H1 (cell line): Measurements from ENCODE around the gene DRAP1. TPM values are rescaled to one million over a fixed set of nuclear protein-coding genes. Genes with fewer than 3 reads are reported as not detected.
"Not testable (repeated sequence)": the region's sequence is repeated elsewhere in the genome, so short reads cannot be mapped to it uniquely, and the experiment has no call there.

Source experiments
- CTCF ChIA-PET: fragments of 300-600 bp; sonication (Branson Sonifier 250); formaldehyde crosslinking; loops from one replicate; lab custom pipeline; 2021; ENCODE audit not compliant: partially characterized antibody; lab: Charles Lee
- POLR2A ChIA-PET: fragments of 300-600 bp; sonication (Branson Sonifier 250); formaldehyde crosslinking; loops from one replicate; lab custom pipeline; 2021; ENCODE audit warnings: inconsistent platforms; ENCODE audit not compliant: partially characterized antibody; lab: Charles Lee
- DNase-seq, 2 experiments: peaks; one replicate each; pipeline versions ENCODE4 v3.0.0 to v3.0.0-alpha.2; 2010 to 2022; ENCODE audit warnings: low spot score in 2 of 2, low read depth in 1 of 2, mixed read lengths in 1 of 2
- FAIRE-seq: peaks from 2 replicates; lab custom pipeline; 2011; peaks lifted over from hg19 to GRCh38; lab: Jason Lieb, UNC
- H2AFZ ChIP-seq: 2 replicates; pipeline ENCODE4 v1.8.1; 2012; ENCODE audit warnings: low read length, inconsistent platforms
- H2AK5ac ChIP-seq: 2 replicates; pipeline ENCODE4 v1.6.1; 2013; ENCODE audit warnings: low read depth, low read length
- H2BK120ac ChIP-seq: replicated peaks from 2 replicates; pipeline ENCODE3; 2013; ENCODE audit warnings: low read depth, low read length, inconsistent platforms
- H2BK12ac ChIP-seq: 2 replicates; pipeline ENCODE4 v1.6.1; 2013; ENCODE audit warnings: low read depth, low read length
- H2BK15ac ChIP-seq: 2 replicates; pipeline ENCODE4 v1.6.1; 2013; ENCODE audit warnings: low read length
- H2BK20ac ChIP-seq: 2 replicates; pipeline ENCODE4 v1.6.1; 2013; ENCODE audit warnings: low read length
- H2BK5ac ChIP-seq: 2 replicates; pipeline ENCODE4 v1.6.1; 2013; ENCODE audit warnings: low read depth, low read length
- H3K14ac ChIP-seq: 2 replicates; pipeline ENCODE4 v1.6.1; 2013; ENCODE audit warnings: inconsistent platforms; ENCODE audit not compliant: insufficient read length
- H3K18ac ChIP-seq: 2 replicates; pipeline ENCODE4 v1.6.1; 2013; ENCODE audit warnings: low read length; ENCODE audit errors: extremely low read depth
- H3K23ac ChIP-seq: 2 replicates; pipeline ENCODE4 v1.6.1; 2013; ENCODE audit warnings: inconsistent platforms; ENCODE audit not compliant: insufficient read length
- H3K23me2 ChIP-seq: 2 replicates; pipeline ENCODE4 v1.6.1; 2013; ENCODE audit warnings: low read depth, low read length
- H3K27ac ChIP-seq: 2 replicates; pipeline ENCODE4 v1.6.1; 2011; ENCODE audit warnings: low read depth, low read length, inconsistent platforms
- H3K27me3 ChIP-seq, 4 experiments: replicated peaks in 1 of 4; 1 replicate in 1 of 4; 2 replicates in 3 of 4; pipeline versions ENCODE4 v1.6.1 to v1.8.1; 2011 to 2013; ENCODE audit warnings: low read length in 3 of 4, mild to moderate bottlenecking in 3 of 4, inconsistent platforms in 2 of 4, mixed read lengths in 2 of 4, moderate library complexity in 1 of 4; ENCODE audit not compliant: control insufficient read depth in 3 of 4, insufficient read depth in 3 of 4; ENCODE audit errors: extremely low read depth in 1 of 4
- H3K36me3 ChIP-seq, 4 experiments: 2 replicates each; pipeline versions ENCODE4 v1.6.1 to v1.8.1; 2011 to 2013; ENCODE audit warnings: mild to moderate bottlenecking in 4 of 4, low read length in 3 of 4, moderate library complexity in 2 of 4, control low read depth in 1 of 4, inconsistent platforms in 1 of 4; ENCODE audit not compliant: insufficient read depth in 4 of 4, control insufficient read depth in 2 of 4
- H3K4ac ChIP-seq: replicated peaks from 2 replicates; pipeline ENCODE3; 2013; ENCODE audit warnings: low read length, low read depth, mixed read lengths, inconsistent platforms; ENCODE audit not compliant: insufficient read length
- H3K4me1 ChIP-seq, 4 experiments: replicated peaks in 1 of 4; 1 replicate in 1 of 4; 2 replicates in 3 of 4; pipeline versions ENCODE4 v1.6.1 to v1.8.1; 2011 to 2013; ENCODE audit warnings: low read length in 3 of 4, inconsistent platforms in 2 of 4, mixed read lengths in 1 of 4; ENCODE audit not compliant: insufficient read depth in 4 of 4, control insufficient read depth in 3 of 4
- H3K4me2 ChIP-seq, 2 experiments: 2 replicates each; pipeline versions ENCODE4 v1.6.1 to v1.8.1; 2011 to 2013; ENCODE audit warnings: low read depth in 2 of 2, low read length in 2 of 2, control low read depth in 1 of 2, inconsistent platforms in 1 of 2, mild to moderate bottlenecking in 1 of 2; ENCODE audit not compliant: insufficient read depth in 1 of 2
- H3K4me3 ChIP-seq, 4 experiments: fragments of 200-600, 300-600 bp in 1 of 4; sonication (generic), shearing (Covaris generic), sonication (Bioruptor Twin) in 1 of 4; 2 replicates each; pipeline versions ENCODE4 v1.5.1 to v1.8.1; 2011 to 2016; ENCODE audit warnings: low read length in 4 of 4, low read depth in 3 of 4, control low read depth in 2 of 4, inconsistent platforms in 2 of 4, mild to moderate bottlenecking in 2 of 4, mixed read lengths in 1 of 4, moderate library complexity in 1 of 4; ENCODE audit not compliant: insufficient read depth in 2 of 4; ENCODE audit errors: extremely low read depth in 1 of 4
- H3K56ac ChIP-seq: replicated peaks from 2 replicates; pipeline ENCODE3; 2013; ENCODE audit warnings: low read depth, mild to moderate bottlenecking, mixed read lengths, low read length, inconsistent platforms; ENCODE audit not compliant: insufficient read length
- H3K79me1 ChIP-seq: 2 replicates; pipeline ENCODE4 v1.6.1; 2013; ENCODE audit warnings: low read depth, low read length, control low read depth
- H3K79me2 ChIP-seq, 2 experiments: 2 replicates each; pipeline versions ENCODE4 v1.6.1 to v1.8.1; 2012 to 2013; ENCODE audit warnings: low read length in 2 of 2, mild to moderate bottlenecking in 2 of 2, inconsistent platforms in 1 of 2; ENCODE audit not compliant: insufficient read depth in 2 of 2, control insufficient read depth in 1 of 2
- H3K9ac ChIP-seq, 4 experiments: replicated peaks in 1 of 4; 1 replicate in 1 of 4; 2 replicates in 3 of 4; pipeline versions ENCODE4 v1.6.1 to v1.8.1; 2011 to 2013; ENCODE audit warnings: low read depth in 3 of 4, low read length in 3 of 4, control low read depth in 2 of 4, mild to moderate bottlenecking in 2 of 4, moderate library complexity in 2 of 4, inconsistent platforms in 1 of 4; ENCODE audit errors: extremely low read depth in 1 of 4
- H3K9me3 ChIP-seq, 2 experiments: 2 replicates each; pipeline versions ENCODE4 v1.6.1 to v1.8.1; 2012 to 2013; ENCODE audit warnings: mild to moderate bottlenecking in 2 of 2, moderate library complexity in 2 of 2, control low read depth in 1 of 2, inconsistent platforms in 1 of 2, low read depth in 1 of 2, low read length in 1 of 2, mixed read lengths in 1 of 2; ENCODE audit not compliant: insufficient read depth in 2 of 2
- H4K20me1 ChIP-seq, 2 experiments: replicated peaks in 1 of 2; 2 replicates each; pipeline versions ENCODE3 to v1.8.1; 2011 to 2013; ENCODE audit warnings: inconsistent platforms in 2 of 2, low read length in 2 of 2, mild to moderate bottlenecking in 1 of 2; ENCODE audit not compliant: insufficient read depth in 2 of 2, control insufficient read depth in 1 of 2
- H4K5ac ChIP-seq: 2 replicates; pipeline ENCODE4 v1.6.1; 2013; ENCODE audit warnings: low read length, low read depth, mixed read lengths, inconsistent platforms; ENCODE audit not compliant: insufficient read length
- H4K8ac ChIP-seq: 2 replicates; pipeline ENCODE4 v1.8.0; 2013; ENCODE audit warnings: mild to moderate bottlenecking, moderate library complexity, low read length, inconsistent platforms; ENCODE audit not compliant: insufficient read depth; ENCODE audit errors: extremely low read depth
- H4K91ac ChIP-seq: replicated peaks from 2 replicates; pipeline ENCODE3; 2013; ENCODE audit warnings: low read length, mixed read lengths, inconsistent platforms; ENCODE audit not compliant: insufficient read length
- WGBS, 2 experiments: shearing (Covaris generic) in 1 of 2; methylation state at CpG; one replicate each; pipeline versions ENCODE4 v1.1.6 to v1.1.7; 2013 to 2015; ENCODE audit warnings: low lambda C conversion rate in 2 of 2, mixed read lengths in 2 of 2, inconsistent platforms in 1 of 2, low coverage in 1 of 2, missing lambda C conversion rate in 1 of 2; ENCODE audit not compliant: insufficient replicate concordance in 2 of 2, insufficient coverage in 1 of 2, insufficient read length in 1 of 2; ENCODE audit errors: extremely low coverage in 1 of 2, missing lambda C conversion rate in 1 of 2; 5-methylcytosine and 5-hydroxymethylcytosine counted together
- polyA plus RNA-seq, 7 experiments: library from polyadenylated mRNA; depleted of rRNA in 3 of 7; stranded (reverse) in 5 of 7; unstranded in 2 of 7; fragments of >200 nt in 5 of 7; fragments of 200-250 nt in 2 of 7; gene quantifications; 1 replicate in 5 of 7; 2 replicates in 1 of 7; 4 replicates in 1 of 7; pipeline versions ENCODE4 v1.2.1 to v1.2.3, GENCODE V29; 2011 to 2013; ENCODE audit warnings: missing spikeins in 2 of 7, mixed read lengths in 2 of 7
- total RNA-seq: library from RNA; stranded (reverse); fragmentation: NEBNext Ultra II Directional; extraction: Animal tissue kit (Norgen Biotek cat#: 25700); gene quantifications from 2 replicates; pipeline ENCODE4 v1.2.1, GENCODE V29; 2021

The DRAP1 gene
- total and polyA plus RNA-seq, 2 of the 8 experiments (the other 6 are each of a cell fraction or from before 2014, with no cell fraction given) = 62.5 to 98.7 TPM

- ChIA-PET CTCF (interaction anchor here (0.7 kb wide), 1 partner anchor 8 kb away, joined by 3 read pairs; no protein-coding TSS in a partner anchor), POLR2A (interaction anchor here (1.6 kb wide), 1 partner anchor 60 kb away, joined by 4 read pairs; the partner anchor contains the start of gene CCDC85B)
- not testable (repeated sequence) for H3K23me2 ChIP-seq, H4K20me1 ChIP-seq, H3K79me1 ChIP-seq, H3K4ac ChIP-seq, DNase-seq, H3K36me3 ChIP-seq, H4K91ac ChIP-seq, H2BK12ac ChIP-seq, H2BK15ac ChIP-seq, H2AK5ac ChIP-seq, H3K23ac ChIP-seq, H2AFZ ChIP-seq, H3K18ac ChIP-seq, FAIRE-seq, H4K8ac ChIP-seq, H3K14ac ChIP-seq, H3K79me2 ChIP-seq, H2BK120ac ChIP-seq, H3K4me3 ChIP-seq, H3K4me2 ChIP-seq, H3K27me3 ChIP-seq, H3K9me3 ChIP-seq, H3K27ac ChIP-seq, H4K5ac ChIP-seq, H2BK20ac ChIP-seq, H2BK5ac ChIP-seq, H3K9ac ChIP-seq, H3K56ac ChIP-seq
- peaks cover 0 to 16% (median 10%) of the 10 kb centered on the region in 4 experiments; a peak in 6 of 7 replicates for H3K4me1 ChIP-seq
- 99% methylated on average over 5 of the region's 5 CpGs; no CpG with 5 or more reads in 1 of the 2 experiments for WGBS, 2 experiments
Measured at GRCh38 chr11:65950711-65951110, 31.5 kb downstream of the DRAP1 start.

GRCh38 chr11:65951641-65952040 lies 32.4 kb downstream of the DRAP1 start:
- H3K4me2 ChIP-seq, H3K9me3 ChIP-seq, H2BK20ac ChIP-seq, FAIRE-seq, H3K36me3 ChIP-seq, H3K23me2 ChIP-seq, H3K14ac ChIP-seq, H4K20me1 ChIP-seq, H3K4me3 ChIP-seq, H3K56ac ChIP-seq, H2BK12ac ChIP-seq, H2AK5ac ChIP-seq, DNase-seq, H3K79me1 ChIP-seq, H2BK5ac ChIP-seq, H2BK15ac ChIP-seq, H3K23ac ChIP-seq, H4K5ac ChIP-seq, H4K8ac ChIP-seq, H3K18ac ChIP-seq, H3K4me1 ChIP-seq, H3K4ac ChIP-seq, H2AFZ ChIP-seq, H3K79me2 ChIP-seq, H3K27ac ChIP-seq, H2BK120ac ChIP-seq, H3K27me3 ChIP-seq, H3K9ac ChIP-seq, H4K91ac ChIP-seq: not testable (repeated sequence)
- CTCF ChIA-PET = interaction anchor here (0.6 to 1.7 kb wide), 2 partner anchors 19 to 27 kb away, joined by 3 to 8 read pairs; no protein-coding TSS in a partner anchor
- WGBS, 2 experiments = 67% methylated on average over 3 of the region's 3 CpGs; no CpG with 5 or more reads in 1 of the 2 experiments
- POLR2A ChIA-PET = interaction anchor here (0.8 to 1.6 kb wide), 5 partner anchors 9 to 61 kb away, joined by 3 to 6 read pairs (median 3); partner anchors contain the start of genes CCDC85B and SART1
